DMS53 (cell line): Measurements from ENCODE around the gene GPR39.

Experiments
- DNase-seq: peaks from one replicate; lab custom pipeline; 2025; lab: John Stamatoyannopoulos, UW

Gene GPR39

GRCh38 chr2:132446444-132446843 is 29.8 kb downstream of the GPR39 start:
- DNase-seq, result no peak

- DNase-seq, result no peak
These were observed 31.7 kb downstream of the GPR39 start for GRCh38 chr2:132448331-132448730.

- peak; percentile 45 for DNase-seq
These were observed 32.2 kb downstream of the GPR39 start for GRCh38 chr2:132448771-132449170.

GRCh38 chr2:132449868-132450267 is 33.3 kb downstream of the GPR39 start:
- DNase-seq, result no peak

GRCh38 chr2:132460781-132461180 is 44.2 kb downstream of the GPR39 start:
- no peak for DNase-seq

GRCh38 chr2:132462236-132462635 is 45.6 kb downstream of the GPR39 start:
- no peak for DNase-seq

GRCh38 chr2:132463719-132464118 is 47.1 kb downstream of the GPR39 start:
- DNase-seq, result no peak

- DNase-seq, result no peak
These were observed 49.3 kb downstream of the GPR39 start for GRCh38 chr2:132465917-132466316.

- DNase-seq, result no peak
These were observed 49.9 kb downstream of the GPR39 start for GRCh38 chr2:132466428-132467028.

GRCh38 chr2:132468821-132469675 is 52.4 kb downstream of the GPR39 start:
- no peak for DNase-seq

GRCh38 chr2:132470746-132471145 is 54.1 kb downstream of the GPR39 start:
- DNase-seq, result no peak

GRCh38 chr2:132473174-132473883 is 56.7 kb downstream of the GPR39 start:
- no peak for DNase-seq

GRCh38 chr2:132475615-132476014 is 59.0 kb downstream of the GPR39 start:
- no peak for DNase-seq

- DNase-seq, result no peak
These were observed 60.8 kb downstream of the GPR39 start for GRCh38 chr2:132477436-132477835.

- no peak for DNase-seq
These were observed 61.4 kb downstream of the GPR39 start for GRCh38 chr2:132477962-132478361.

GRCh38 chr2:132478461-132479105 is 62.0 kb downstream of the GPR39 start:
- peak; percentile 6 for DNase-seq

GRCh38 chr2:132479155-132479554 is 62.5 kb downstream of the GPR39 start:
- DNase-seq, result peak; percentile 28

- DNase-seq, result no peak
These were observed 66.2 kb downstream of the GPR39 start for GRCh38 chr2:132482821-132483220.

- no peak for DNase-seq
These were observed 67.5 kb downstream of the GPR39 start for GRCh38 chr2:132484144-132484543.

- no peak for DNase-seq
These were observed 71.9 kb downstream of the GPR39 start for GRCh38 chr2:132488491-132488890.

GRCh38 chr2:132489150-132489549 is 72.5 kb downstream of the GPR39 start:
- DNase-seq, result no peak

- DNase-seq, result no peak
These were observed 79.3 kb downstream of the GPR39 start for GRCh38 chr2:132495881-132496280.
